IPS-18c (cell line): Measurements from ENCODE around the gene SH3YL1.

ENCODE experiments used
- H3K4me3 ChIP-seq: 2 replicates; pipeline ENCODE4 v1.7.0; 2013; ENCODE audit warnings: low read depth, mild to moderate bottlenecking, low read length, moderate library complexity; ENCODE audit not compliant: insufficient read depth
- H3K9me3 ChIP-seq: one replicate; pipeline ENCODE4 v1.6.1; 2013; ENCODE audit warnings: mild to moderate bottlenecking, low read length, moderate library complexity; ENCODE audit not compliant: control insufficient read depth, insufficient read depth

SH3YL1 gene

GRCh38 chr2:244547-244946 is 19.3 kb downstream of the SH3YL1 start:
- Histone ChIP-seq H3K9me3 (no peaks in the 10 kb centered on the region), H3K4me3 (no peak overlapping the region)

GRCh38 chr2:238869-239268 is 25.0 kb downstream of the SH3YL1 start:
- no peak overlapping the region for H3K4me3 ChIP-seq

GRCh38 chr2:238431-238830 is 25.4 kb downstream of the SH3YL1 start:
- Histone ChIP-seq H3K4me3 (no peak overlapping the region), H3K9me3 (no peaks in the 10 kb centered on the region)

More at GRCh38 chr2:238869-239268, 25.0 kb downstream of the SH3YL1 start:
- H3K9me3 ChIP-seq: no peaks in the 10 kb centered on the region

- Histone ChIP-seq H3K9me3 (no peaks in the 10 kb centered on the region), H3K4me3 (no peak overlapping the region)
Measured at GRCh38 chr2:237878-238277, 26.0 kb downstream of the SH3YL1 start.

- H3K9me3 ChIP-seq: no peaks in the 10 kb centered on the region
- no peak overlapping the region for H3K4me3 ChIP-seq
Measured at GRCh38 chr2:236993-237539, 26.8 kb downstream of the SH3YL1 start.

GRCh38 chr2:234421-234820 is 29.4 kb downstream of the SH3YL1 start:
- Histone ChIP-seq H3K4me3 (no peak overlapping the region), H3K9me3 (no peaks in the 10 kb centered on the region)

GRCh38 chr2:233030-233429 is 30.8 kb downstream of the SH3YL1 start:
- H3K4me3 ChIP-seq: no peak overlapping the region

GRCh38 chr2:231521-232185 is 32.2 kb downstream of the SH3YL1 start:
- no peak overlapping the region for H3K4me3 ChIP-seq
- no peaks in the 10 kb centered on the region for H3K9me3 ChIP-seq

More at GRCh38 chr2:233030-233429, 30.8 kb downstream of the SH3YL1 start:
- no peaks in the 10 kb centered on the region for H3K9me3 ChIP-seq

GRCh38 chr2:228518-229278 is 35.1 kb downstream of the SH3YL1 start:
- no peaks in the 10 kb centered on the region for H3K9me3 ChIP-seq
- H3K4me3 ChIP-seq: no peak overlapping the region

GRCh38 chr2:228115-228514 is 35.7 kb downstream of the SH3YL1 start:
- Histone ChIP-seq H3K4me3 (no peak overlapping the region), H3K9me3 (no peaks in the 10 kb centered on the region)

- Histone ChIP-seq H3K4me3 (no peak overlapping the region), H3K9me3 (no peaks in the 10 kb centered on the region)
Measured at GRCh38 chr2:223971-224760, 39.7 kb downstream of the SH3YL1 start.

- no peaks in the 10 kb centered on the region for H3K9me3 ChIP-seq
- no peak overlapping the region for H3K4me3 ChIP-seq
Measured at GRCh38 chr2:223451-223850, 40.4 kb downstream of the SH3YL1 start.

GRCh38 chr2:216068-216467 is 47.8 kb downstream of the SH3YL1 start:
- no peak overlapping the region for H3K4me3 ChIP-seq

GRCh38 chr2:213932-214693 is 49.7 kb downstream of the SH3YL1 start:
- H3K9me3 ChIP-seq: no peaks in the 10 kb centered on the region

More at GRCh38 chr2:216068-216467, 47.8 kb downstream of the SH3YL1 start:
- H3K9me3 ChIP-seq: no peaks in the 10 kb centered on the region

GRCh38 chr2:211486-212184 is 52.2 kb downstream of the SH3YL1 start:
- H3K4me3 ChIP-seq: no peak overlapping the region
- H3K9me3 ChIP-seq: no peaks in the 10 kb centered on the region

More at GRCh38 chr2:213932-214693, 49.7 kb downstream of the SH3YL1 start:
- no peak overlapping the region for H3K4me3 ChIP-seq

GRCh38 chr2:210660-211059 is 53.2 kb downstream of the SH3YL1 start:
- Histone ChIP-seq H3K4me3 (no peak overlapping the region), H3K9me3 (no peaks in the 10 kb centered on the region)
